Testis (tissue), 2 donors: Measurements from ENCODE around the gene OR2G3.

Experiments
- POLR2A ChIP-seq: fragments of 450-650 bp; IDR thresholded peaks from one replicate; pipeline ENCODE4 v1.6.1; 2017; ENCODE audit warnings: antibody characterized with exemption, mild to moderate bottlenecking, moderate library complexity
- TF ChIP-seq, protein P1 (sequence below), 3 experiments: fragments of 450-650 bp in 2 of 3; fragments of 200-600 bp in 1 of 3; sonication (generic) in 1 of 3; IDR thresholded peaks; one replicate each; pipeline ENCODE4 v1.5.1; 2016 to 2019; ENCODE audit warnings: antibody characterized with exemption in 3 of 3, mild to moderate bottlenecking in 2 of 3, moderate library complexity in 1 of 3

DNA sequence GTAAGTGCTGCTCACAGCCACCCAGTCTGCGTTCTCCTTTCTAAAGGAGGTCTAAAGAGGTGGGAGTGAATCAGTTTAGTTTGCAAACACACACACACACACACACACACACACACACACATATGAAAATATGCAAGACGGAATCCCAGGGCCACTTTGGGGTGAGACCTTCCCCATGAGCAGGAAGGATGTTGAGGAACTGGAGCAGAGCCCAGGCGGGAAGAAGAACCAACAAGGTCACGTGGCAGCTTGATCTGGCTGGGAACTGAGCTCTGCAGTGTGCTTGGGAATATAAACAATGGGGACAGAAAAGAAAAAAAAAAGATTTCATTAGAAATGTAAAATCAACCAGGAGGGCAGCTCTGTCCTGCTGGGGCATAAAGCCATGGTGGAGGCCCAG is 32.6 kb downstream of the OR2G3 start:
- TF ChIP-seq, protein P1, sequence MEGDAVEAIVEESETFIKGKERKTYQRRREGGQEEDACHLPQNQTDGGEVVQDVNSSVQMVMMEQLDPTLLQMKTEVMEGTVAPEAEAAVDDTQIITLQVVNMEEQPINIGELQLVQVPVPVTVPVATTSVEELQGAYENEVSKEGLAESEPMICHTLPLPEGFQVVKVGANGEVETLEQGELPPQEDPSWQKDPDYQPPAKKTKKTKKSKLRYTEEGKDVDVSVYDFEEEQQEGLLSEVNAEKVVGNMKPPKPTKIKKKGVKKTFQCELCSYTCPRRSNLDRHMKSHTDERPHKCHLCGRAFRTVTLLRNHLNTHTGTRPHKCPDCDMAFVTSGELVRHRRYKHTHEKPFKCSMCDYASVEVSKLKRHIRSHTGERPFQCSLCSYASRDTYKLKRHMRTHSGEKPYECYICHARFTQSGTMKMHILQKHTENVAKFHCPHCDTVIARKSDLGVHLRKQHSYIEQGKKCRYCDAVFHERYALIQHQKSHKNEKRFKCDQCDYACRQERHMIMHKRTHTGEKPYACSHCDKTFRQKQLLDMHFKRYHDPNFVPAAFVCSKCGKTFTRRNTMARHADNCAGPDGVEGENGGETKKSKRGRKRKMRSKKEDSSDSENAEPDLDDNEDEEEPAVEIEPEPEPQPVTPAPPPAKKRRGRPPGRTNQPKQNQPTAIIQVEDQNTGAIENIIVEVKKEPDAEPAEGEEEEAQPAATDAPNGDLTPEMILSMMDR (IDR thresholded peaks at IDR 0.05) = no peak
- TF ChIP-seq POLR2A = no peak
